Gastrocnemius medialis (tissue), 4 donors: ENCODE results near the gene WDFY4.

ENCODE experiments used
- POLR2A ChIP-seq, 2 donors: fragments of 450-650 bp; IDR thresholded peaks; one replicate each; pipeline ENCODE4 v1.6.1; 2017; ENCODE audit warnings: antibody characterized with exemption in 2 of 2, mild to moderate bottlenecking in 2 of 2, moderate library complexity in 2 of 2
- TF ChIP-seq, protein P1 (sequence below), 5 experiments: fragments of 450-650 bp in 3 of 5; fragments of 200-600 bp in 2 of 5; sonication (generic) in 2 of 5; IDR thresholded peaks in 4 of 5; conservative IDR thresholded peaks in 1 of 5; 1 replicate in 4 of 5; 2 replicates in 1 of 5; pipeline ENCODE4 v1.5.1; 2016 to 2019; ENCODE audit warnings: antibody characterized with exemption in 5 of 5, mild to moderate bottlenecking in 3 of 5, moderate library complexity in 3 of 5

DNA sequence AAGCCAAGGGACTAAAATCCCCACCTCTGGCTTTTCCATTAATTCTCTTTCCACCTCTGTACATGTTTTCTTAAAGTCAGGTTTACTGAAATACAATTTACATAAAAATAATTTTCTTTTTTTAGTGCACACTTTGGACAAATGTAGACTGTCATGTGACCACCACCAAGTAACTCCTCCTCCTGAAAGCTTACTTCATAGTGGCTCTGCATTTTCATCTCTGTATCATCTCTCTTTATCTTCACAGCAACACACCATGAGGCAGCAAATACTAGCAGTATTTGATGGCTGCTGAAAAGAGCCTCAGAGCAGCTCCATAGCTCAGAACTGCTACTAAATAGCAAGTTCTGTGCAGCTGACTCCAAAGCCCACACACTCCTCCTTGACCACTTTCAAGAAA is 17.3 kb downstream of the WDFY4 start:
- TF ChIP-seq, protein P1, sequence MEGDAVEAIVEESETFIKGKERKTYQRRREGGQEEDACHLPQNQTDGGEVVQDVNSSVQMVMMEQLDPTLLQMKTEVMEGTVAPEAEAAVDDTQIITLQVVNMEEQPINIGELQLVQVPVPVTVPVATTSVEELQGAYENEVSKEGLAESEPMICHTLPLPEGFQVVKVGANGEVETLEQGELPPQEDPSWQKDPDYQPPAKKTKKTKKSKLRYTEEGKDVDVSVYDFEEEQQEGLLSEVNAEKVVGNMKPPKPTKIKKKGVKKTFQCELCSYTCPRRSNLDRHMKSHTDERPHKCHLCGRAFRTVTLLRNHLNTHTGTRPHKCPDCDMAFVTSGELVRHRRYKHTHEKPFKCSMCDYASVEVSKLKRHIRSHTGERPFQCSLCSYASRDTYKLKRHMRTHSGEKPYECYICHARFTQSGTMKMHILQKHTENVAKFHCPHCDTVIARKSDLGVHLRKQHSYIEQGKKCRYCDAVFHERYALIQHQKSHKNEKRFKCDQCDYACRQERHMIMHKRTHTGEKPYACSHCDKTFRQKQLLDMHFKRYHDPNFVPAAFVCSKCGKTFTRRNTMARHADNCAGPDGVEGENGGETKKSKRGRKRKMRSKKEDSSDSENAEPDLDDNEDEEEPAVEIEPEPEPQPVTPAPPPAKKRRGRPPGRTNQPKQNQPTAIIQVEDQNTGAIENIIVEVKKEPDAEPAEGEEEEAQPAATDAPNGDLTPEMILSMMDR (IDR thresholded peaks at IDR 0.05 in 4 of 5, conservative IDR thresholded peaks at IDR 0.05 in 1 of 5): no peak
- no peak for TF ChIP-seq POLR2A (IDR thresholded peaks at IDR 0.05)
